ENCODE data around the gene FANCD2OS.

DNA sequence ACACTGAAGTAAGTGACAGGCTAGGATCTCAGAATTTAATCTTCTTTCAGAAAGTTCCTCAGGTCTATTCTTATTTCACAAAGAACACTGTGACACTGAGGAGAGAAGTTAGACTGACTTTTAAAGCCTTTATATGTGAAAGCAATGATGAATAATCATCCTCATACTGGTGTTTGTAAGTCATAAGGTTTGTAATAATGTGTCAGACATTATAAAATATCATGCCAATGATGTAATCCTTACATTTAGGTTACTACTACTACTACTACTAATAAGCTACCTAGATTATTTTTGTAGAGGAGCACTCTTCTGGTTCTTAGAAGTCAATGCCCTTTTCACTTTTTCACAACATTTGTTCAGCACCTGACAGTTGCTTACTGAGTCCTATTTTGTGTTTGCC, 33.4 kb downstream of the FANCD2OS start:
- TF ChIP-seq CTCF (IDR thresholded peaks at IDR 0.05; ENCODE audit: insufficient read depth, low read depth, low read length) (no peak), EZH2 (IDR thresholded peaks at IDR 0.05; ENCODE audit: insufficient read depth, low read length) (no peak)

Data from astrocyte (in vitro differentiated cells and primary cell).